WTC11 (cell line): ENCODE data around the gene PCDH9.

Experiments
- CTCF ChIP-seq: fragments of 200-600 bp; IDR thresholded peaks from 2 replicates; pipeline ENCODE4 v1.8.0; 2022; ENCODE audit warnings: antibody characterized with exemption
- NFE2L1 ChIP-seq: sonication (generic); formaldehyde crosslinking; IDR thresholded peaks from 2 replicates; pipeline ENCODE4 v1.8.1; 2023; ENCODE audit warnings: missing genetic modification reagents

GRCh38 chr13:67094078-67094477, 136.1 kb downstream of the PCDH9 start:
- TF ChIP-seq CTCF (no peak), NFE2L1 (CRISPR knock-in tag) (no peak)
